Pancreas (tissue), 10 donors: ENCODE data around the gene MVD. TPM values are rescaled to one million over a fixed set of nuclear protein-coding genes. Genes with fewer than 3 reads are reported as not detected.

Experiments
- ATAC-seq, 4 donors: fragments of 200-7000 bp; cut with Tn5 transposase; one replicate each; pipeline versions ENCODE4 v1.8.0 to v1.9.1; 2020; ENCODE audit warnings: mild to moderate bottlenecking in 4 of 4, moderate library complexity in 4 of 4
- DNase-seq, 6 donors: peaks; one replicate each; pipeline ENCODE4 v3.0.0-alpha.2; 2020
- FAIRE-seq: peaks from 2 replicates; lab custom pipeline; 2012; peaks lifted over from hg19 to GRCh38; lab: Jason Lieb, UNC
- H3K27ac ChIP-seq, 4 donors: fragments of 200-600 bp; sonication (generic); 1 replicate in 3 of 4; 2 replicates in 1 of 4; pipeline versions ENCODE4 v1.5.0 to v1.8.0; 2020
- H3K27me3 ChIP-seq, 4 donors: fragments of 200-600 bp; one replicate each; pipeline ENCODE4 v1.8.0; 2021
- H3K36me3 ChIP-seq, 3 donors: fragments of 200-600 bp; sonication (generic) in 1 of 3; one replicate each; pipeline versions ENCODE4 v1.5.0 to v1.8.0; 2020 to 2021
- H3K4me1 ChIP-seq, 3 donors: fragments of 200-600 bp; one replicate each; pipeline ENCODE4 v1.8.0; 2021
- H3K4me3 ChIP-seq, 4 donors: fragments of 200-600 bp; sonication (generic) in 2 of 4; one replicate each; pipeline versions ENCODE4 v1.5.0 to v1.8.0; 2020 to 2021
- H3K9me3 ChIP-seq, 4 donors: fragments of 200-600 bp; one replicate each; pipeline ENCODE4 v1.8.0; 2021
- CTCF ChIP-seq, 4 donors: fragments of 200-600 bp; sonication (generic) in 3 of 4; IDR thresholded peaks; one replicate each; pipeline versions ENCODE4 v1.5.0 to v1.8.0; 2021; ENCODE audit warnings: antibody characterized with exemption in 4 of 4
- WGBS, 2 donors: extraction: QIAGEN DNeasy Blood & Tissue Kit; methylation state at CpG; one replicate each; pipeline ENCODE4 v1.1.7; 2013; 5-methylcytosine and 5-hydroxymethylcytosine counted together
- intact Hi-C, 3 donors: fragments of 100-400 bp; cut with DNase I; formaldehyde crosslinking; loops; one replicate each; pipeline versions ENCODE4 v1.11.1 to v1.14.2; 2022
- polyA plus RNA-seq, 2 donors: library from polyadenylated mRNA; stranded (reverse); fragments of 200-250 nt; gene quantifications; one replicate each; pipeline ENCODE4 v1.2.3, GENCODE V29; 2013
- total RNA-seq, 6 donors: library from RNA; stranded (reverse); fragmentation: NEBNext Ultra II Directional in 4 of 6; extraction: Animal tissue kit (Norgen Biotek cat#: 25700) in 4 of 6; gene quantifications; one replicate each; pipeline versions ENCODE4 v1.2.1 to v1.2.4, GENCODE V29; 2021 to 2023
- donor health status: healthy with polysubstance abuse.
- donor health status: DM: no; HTN: no; CAD: no; lungs with moderate emphysema.
- donor health status: DM: no; HTN: no; CAD: no.
- donor health status: control.
- donor health status: control.
- donor health status: Bipolar disorder and iron deficiency.
- donor health status: DM: yes; HTN: yes; CAD: no.
- donor health status: DM: no; HTN: no; CAD: no.
- donor health status: DM: no; HTN: no; CAD: no.
- donor health status: DM: yes; HTN: yes; CAD: no.

The MVD gene
- total and polyA plus RNA-seq, 8 donors: 12.7 to 46.6 (median 17.5) TPM

GRCh38 chr16:88649924-88650748 lies 12.8 kb downstream of the MVD start:
- peak; percentile 42 to 59 (median 54) for ATAC-seq
- intact Hi-C loops: no loop called here
- DNase-seq: peak in 2 of 6 donors; percentile 67 to 83
- Histone ChIP-seq H3K36me3 (no peaks in the 10 kb centered on the region), H3K27ac (peak overlapping the region; percentile 35 to 80 (median 62)), H3K4me1 (peaks cover 0 to 9% (median 0%) of the 10 kb centered on the region in 3 donors), H3K9me3 (no peaks in the 10 kb centered on the region), H3K4me3 (peak overlapping the region; percentile 49 to 93 (median 70)), H3K27me3 (no peaks in the 10 kb centered on the region)
- 15 to 38% methylated on average over 30 to 37 of the region's 37 CpGs for WGBS, 2 donors
- no peak for TF ChIP-seq CTCF (IDR thresholded peaks at IDR 0.05)
- no peak for FAIRE-seq

DNA sequence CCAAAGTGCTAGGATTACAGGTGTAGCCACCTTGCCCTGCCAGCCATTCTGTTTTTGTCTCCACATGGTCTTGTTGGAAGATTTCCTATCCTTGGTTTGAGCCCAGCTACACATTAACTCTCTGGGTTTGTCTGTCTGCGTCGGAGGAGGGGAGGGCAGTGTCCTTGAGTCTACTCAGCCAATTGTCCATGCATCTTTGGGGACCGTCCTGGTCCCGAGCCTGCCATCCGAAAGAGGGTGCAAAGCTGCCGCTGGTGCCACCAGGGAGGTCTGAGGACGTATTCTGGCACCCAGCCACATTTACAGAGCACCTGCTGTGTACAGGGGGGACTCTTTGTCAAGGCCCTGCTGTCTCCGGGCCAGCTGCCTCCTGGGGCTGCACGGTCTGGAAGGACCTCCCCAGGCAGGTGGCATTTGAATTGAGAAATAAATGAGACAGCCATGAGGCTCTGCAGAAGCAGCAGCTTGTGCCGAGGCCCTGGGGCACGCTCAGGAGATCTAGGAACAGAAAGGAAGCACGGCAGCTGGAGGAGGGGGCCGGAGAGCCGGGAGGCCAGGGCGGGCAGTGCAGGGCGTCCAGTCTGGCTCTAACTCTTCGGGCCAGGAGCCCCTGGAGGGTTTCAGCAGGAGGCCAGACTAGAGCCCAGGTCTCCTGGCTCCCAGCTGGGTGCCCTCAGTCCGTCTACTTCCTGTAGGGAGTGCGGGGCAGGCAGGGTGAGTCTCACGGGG lies 13.5 kb downstream of the MVD start:
- H3K4me1 ChIP-seq: peaks cover 0 to 9% (median 0%) of the 10 kb centered on the region in 3 donors
- no peaks in the 10 kb centered on the region for H3K27me3 ChIP-seq
- peak overlapping the region in 2 of 4 donors; percentile 49 to 85 for H3K4me3 ChIP-seq
- intact Hi-C loops: no loop called here
- DNase-seq (peak in 4 of 6 donors; percentile 35 to 74 (median 52)), FAIRE-seq (no peak), ATAC-seq (peak; percentile 5 to 33 (median 16))
- WGBS, 2 donors: 35 to 59% methylated on average over 20 of the region's 20 CpGs
- peak overlapping the region; percentile 35 to 80 (median 62) for H3K27ac ChIP-seq
- no peaks in the 10 kb centered on the region for H3K36me3 ChIP-seq
- H3K9me3 ChIP-seq: no peaks in the 10 kb centered on the region
- TF ChIP-seq CTCF (IDR thresholded peaks at IDR 0.05): no peak

DNA sequence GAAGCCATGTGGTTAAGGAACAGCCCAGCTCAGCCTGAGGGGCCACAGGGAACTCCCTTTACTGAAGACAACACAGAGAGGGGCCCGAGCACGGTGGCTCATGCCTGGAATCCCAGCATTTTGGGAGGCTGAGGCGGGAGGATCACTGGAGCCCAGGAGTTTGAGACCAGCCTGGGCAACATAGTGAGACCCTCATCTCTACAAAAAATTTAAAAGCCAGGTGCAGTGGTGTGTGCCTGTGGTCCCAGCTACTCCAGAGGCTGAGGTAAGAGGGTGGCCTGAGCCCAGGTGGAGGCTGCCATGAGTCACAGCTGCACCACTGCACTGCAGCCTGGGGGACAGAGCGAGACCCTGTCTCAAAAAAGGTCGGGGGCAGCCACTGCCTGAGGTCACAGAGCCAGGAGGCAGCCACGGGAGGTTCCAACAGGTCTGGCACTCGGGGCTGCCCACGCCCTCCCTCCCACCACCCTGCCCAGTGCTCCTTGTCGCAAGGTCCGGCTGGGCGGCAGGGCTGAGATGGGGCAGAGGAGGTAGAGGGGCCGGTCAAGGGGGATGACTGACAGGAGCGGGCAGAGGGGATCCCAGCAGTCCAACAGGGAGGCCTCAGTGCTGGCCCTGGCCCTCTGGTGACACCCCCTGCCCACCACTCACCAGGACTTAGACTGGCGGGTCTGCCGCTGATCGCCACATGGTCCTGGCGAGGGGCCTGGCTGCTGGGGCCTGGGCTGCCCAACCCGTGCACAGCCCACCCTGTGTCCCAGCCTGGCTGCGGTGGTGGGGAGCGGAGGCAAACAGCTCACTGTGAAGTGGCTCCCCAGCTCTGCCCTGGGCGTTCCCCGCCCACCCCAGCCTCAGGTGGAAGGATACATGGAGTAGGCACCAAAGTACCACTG lies 15.5 kb downstream of the MVD start:
- TF ChIP-seq CTCF (IDR thresholded peaks at IDR 0.05): no peak
- H3K27me3 ChIP-seq: no peaks in the 10 kb centered on the region
- WGBS, 2 donors: 90 to 91% methylated on average over 18 to 22 of the region's 22 CpGs
- FAIRE-seq: no peak
- no peaks in the 10 kb centered on the region for H3K36me3 ChIP-seq
- peaks cover 0 to 9% (median 0%) of the 10 kb centered on the region in 3 donors for H3K4me1 ChIP-seq
- no peak overlapping the region for H3K4me3 ChIP-seq
- H3K27ac ChIP-seq: no peak overlapping the region
- H3K9me3 ChIP-seq: no peaks in the 10 kb centered on the region
- ATAC-seq: no peak
- peak in 2 of 6 donors; percentile 35 to 78 for DNase-seq
- intact Hi-C loops: no loop called here

DNA sequence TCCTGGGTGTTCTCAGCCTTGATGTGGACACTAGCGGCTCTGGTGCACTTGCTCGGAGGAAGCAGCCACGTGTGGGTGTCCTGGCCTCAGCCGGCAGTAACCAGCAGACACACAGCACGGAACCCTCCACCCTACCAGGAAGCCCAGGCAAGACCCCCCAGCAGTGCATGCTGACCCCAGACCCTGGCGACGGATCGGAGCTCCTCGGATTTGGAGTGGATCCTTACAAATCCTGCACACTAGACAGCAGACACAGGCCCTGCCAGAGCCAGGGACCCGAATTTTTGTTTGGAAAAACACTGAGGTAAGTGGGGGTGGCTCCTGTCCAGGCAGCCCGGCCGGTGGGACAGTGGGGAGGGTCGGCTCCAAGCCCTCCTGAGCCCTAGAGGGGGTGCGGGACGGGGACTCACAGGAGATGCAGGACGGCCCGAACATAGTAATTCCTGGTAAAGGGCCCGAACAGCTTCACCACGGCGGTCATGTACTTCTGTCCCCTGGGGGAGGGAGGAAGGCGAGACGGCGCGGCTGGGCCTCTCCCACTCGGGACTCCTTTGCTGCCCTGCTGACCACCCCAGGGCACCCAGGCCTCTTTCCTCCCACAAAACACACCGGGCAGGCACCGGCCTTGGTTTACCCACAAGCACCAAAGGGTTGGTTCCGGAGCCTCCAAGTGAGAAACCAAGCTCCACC lies 16.4 kb downstream of the MVD start:
- no peaks in the 10 kb centered on the region for H3K27me3 ChIP-seq
- no peaks in the 10 kb centered on the region for H3K36me3 ChIP-seq
- ATAC-seq (no peak), FAIRE-seq (no peak), DNase-seq (no peak)
- H3K9me3 ChIP-seq: no peaks in the 10 kb centered on the region
- TF ChIP-seq CTCF (IDR thresholded peaks at IDR 0.05): no peak
- intact Hi-C loops: no loop called here
- no peak overlapping the region for H3K27ac ChIP-seq
- H3K4me1 ChIP-seq: peaks cover 0 to 9% (median 0%) of the 10 kb centered on the region in 3 donors
- no peak overlapping the region for H3K4me3 ChIP-seq
- 83 to 93% methylated on average over 28 of the region's 28 CpGs for WGBS, 2 donors
